OCI-LY7 (cell line): ENCODE data around the gene ATP8B2. TPM values are rescaled to one million over a fixed set of nuclear protein-coding genes. Genes with fewer than 3 reads are reported as not detected.
"Not testable (repeated sequence)": the region's sequence is repeated elsewhere in the genome, so short reads cannot be mapped to it uniquely, and the experiment has no call there.

Source experiments
- BruUV-seq: library from RNA; stranded (reverse); fragments of 400-500 nt; replicated peaks from 2 replicates; lab custom pipeline; 2021; lab: Mats Ljungman, UMichigan
- CTCF ChIA-PET: fragments of 300-600 bp; sonication (Branson Sonifier 250); formaldehyde crosslinking; loops from one replicate; lab custom pipeline; 2022; ENCODE audit warnings: antibody characterized with exemption; ENCODE audit not compliant: unreplicated experiment; lab: Charles Lee
- POLR2A ChIA-PET: fragments of 300-600 bp; sonication (Branson Sonifier 250); formaldehyde crosslinking; loops from one replicate; lab custom pipeline; 2022; ENCODE audit warnings: antibody characterized with exemption; lab: Charles Lee
- DNase-seq: peaks from one replicate; pipeline ENCODE4 v3.0.0-alpha.2; 2015; ENCODE audit warnings: low spot score
- H2AFZ ChIP-seq: fragments of 200-600 bp; sonication (generic), shearing (Covaris generic); 2 replicates; pipeline ENCODE4 v1.6.1; 2014; ENCODE audit warnings: mild to moderate bottlenecking, antibody characterized with exemption, low read length, moderate library complexity
- H3K27ac ChIP-seq: fragments of 200-600 bp; sonication (generic); 2 replicates; pipeline ENCODE4 v1.5.1; 2014; ENCODE audit warnings: mixed run types, low read depth, mild to moderate bottlenecking, moderate library complexity, low read length, inconsistent platforms; ENCODE audit not compliant: poor library complexity, severe bottlenecking
- H3K36me3 ChIP-seq: fragments of 200-600 bp; sonication (generic); 2 replicates; pipeline ENCODE4 v1.6.1; 2014; ENCODE audit warnings: mild to moderate bottlenecking, antibody characterized with exemption, low read length, moderate library complexity, mixed read lengths; ENCODE audit not compliant: insufficient read depth
- H3K4me1 ChIP-seq: fragments of 200-600 bp; sonication (generic); 2 replicates; pipeline ENCODE4 v1.5.1; 2014; ENCODE audit warnings: mild to moderate bottlenecking, low read length; ENCODE audit not compliant: insufficient read depth, poor library complexity, severe bottlenecking
- H3K4me2 ChIP-seq: fragments of 200-600 bp; sonication (generic); 2 replicates; pipeline ENCODE4 v1.6.1; 2014; ENCODE audit warnings: mild to moderate bottlenecking, low read length
- H3K4me3 ChIP-seq: fragments of 200-600 bp; sonication (generic); 2 replicates; pipeline ENCODE4 v1.5.1; 2014; ENCODE audit warnings: mild to moderate bottlenecking, low read depth, low read length; ENCODE audit not compliant: poor library complexity, severe bottlenecking
- H3K79me2 ChIP-seq: fragments of 200-600 bp; sonication (generic); 2 replicates; pipeline ENCODE4 v1.6.1; 2016; ENCODE audit warnings: low read depth, mild to moderate bottlenecking, low read length, moderate library complexity, mixed read lengths; ENCODE audit not compliant: insufficient read depth
- H3K9me2 ChIP-seq: fragments of 200-600 bp; sonication (generic); 2 replicates; pipeline ENCODE4 v1.6.1; 2016; ENCODE audit warnings: mild to moderate bottlenecking, low read length, mixed read lengths; ENCODE audit not compliant: insufficient read depth
- H3K9me3 ChIP-seq: fragments of 200-600 bp; sonication (generic); 2 replicates; pipeline ENCODE4 v1.6.1; 2014; ENCODE audit warnings: mild to moderate bottlenecking, mixed run types, low read length, mixed read lengths
- H4K20me1 ChIP-seq: fragments of 200-600 bp; sonication (generic); 2 replicates; pipeline ENCODE4 v1.6.1; 2014; ENCODE audit warnings: mild to moderate bottlenecking, antibody characterized with exemption, low read length, moderate library complexity, mixed read lengths; ENCODE audit not compliant: insufficient read depth
- CTCF ChIP-seq: fragments of 200-600 bp; sonication (generic); conservative IDR thresholded peaks from 2 replicates; pipeline ENCODE4 v1.5.1; 2014; ENCODE audit warnings: mild to moderate bottlenecking, antibody characterized with exemption, low read length, moderate library complexity, mixed read lengths
- EZH2phosphoT487 ChIP-seq: fragments of 200-600 bp; sonication (generic); IDR thresholded peaks from 2 replicates; pipeline ENCODE4 v1.6.1; 2018; ENCODE audit warnings: low read depth, borderline replicate concordance, mild to moderate bottlenecking, mixed run types, antibody characterized with exemption, low read length, moderate library complexity, mixed read lengths
- intact Hi-C: fragments of 100-400 bp; cut with micrococcal nuclease; formaldehyde crosslinking; loops from one replicate; pipeline ENCODE4 v1.10.0; 2022; ENCODE audit not compliant: unreplicated experiment
- total RNA-seq, 2 experiments: library from RNA; depleted of rRNA in 1 of 2; stranded (reverse); fragments of >200 nt in 1 of 2; shearing (Covaris generic) in 1 of 2; gene quantifications; 2 replicates each; pipeline ENCODE4 v1.2.3, GENCODE V29; 2014 to 2022

The ATP8B2 gene
- total RNA-seq, 2 experiments from 2014 or later, result 11.5 to 28.8 TPM

GRCh38 chr1:154358519-154358918, 33.2 kb downstream of the ATP8B2 start:
- no TSS peak for BruUV-seq
- Histone ChIP-seq H3K4me2 (no peak overlapping the region), H2AFZ (no peak overlapping the region), H3K4me3 (no peak overlapping the region), H3K9me3 (no peaks in the 10 kb centered on the region), H3K79me2 (no peaks in the 10 kb centered on the region), H3K4me1 (no peaks in the 10 kb centered on the region), H4K20me1 (no peaks in the 10 kb centered on the region), H3K36me3 (no peaks in the 10 kb centered on the region), H3K27ac (no peak overlapping the region), H3K9me2 (no peaks in the 10 kb centered on the region)
- POLR2A ChIA-PET, result no interaction called here
- intact Hi-C loops, result no loop called here
- no peak for TF ChIP-seq CTCF
- TF ChIP-seq EZH2phosphoT487, result no peak
- DNase-seq, result no peak
- CTCF ChIA-PET, result no interaction called here

GRCh38 chr1:154360288-154360687, 35.0 kb downstream of the ATP8B2 start:
- no peak for DNase-seq

GRCh38 chr1:154360881-154361280, 35.6 kb downstream of the ATP8B2 start:
- H3K4me1 ChIP-seq, H3K79me2 ChIP-seq, CTCF ChIA-PET, intact Hi-C loops, H3K9me2 ChIP-seq, H3K36me3 ChIP-seq, H2AFZ ChIP-seq, H3K4me3 ChIP-seq, H3K4me2 ChIP-seq, H4K20me1 ChIP-seq, H3K9me3 ChIP-seq, H3K27ac ChIP-seq, BruUV-seq, DNase-seq: not testable (repeated sequence)
- POLR2A ChIA-PET, result interaction anchor here (0.6 kb wide), 1 partner anchor 25 kb away, joined by 3 read pairs; no protein-coding TSS in a partner anchor

More at GRCh38 chr1:154360288-154360687, 35.0 kb downstream of the ATP8B2 start:
- no peaks in the 10 kb centered on the region for H3K79me2 ChIP-seq
- BruUV-seq, result no TSS peak
- ChIA-PET CTCF (no interaction called here), POLR2A (no interaction called here)
- no peak for TF ChIP-seq CTCF
- no peak for TF ChIP-seq EZH2phosphoT487
- H3K4me2 ChIP-seq, result no peak overlapping the region
- H3K9me3 ChIP-seq, result no peaks in the 10 kb centered on the region
- no peak overlapping the region for H3K27ac ChIP-seq
- no peaks in the 10 kb centered on the region for H3K36me3 ChIP-seq
- no peaks in the 10 kb centered on the region for H3K9me2 ChIP-seq
- H3K4me1 ChIP-seq, result no peaks in the 10 kb centered on the region
- H2AFZ ChIP-seq, result no peak overlapping the region
- H3K4me3 ChIP-seq, result no peak overlapping the region
- H4K20me1 ChIP-seq, result no peaks in the 10 kb centered on the region
- intact Hi-C loops, result no loop called here
